NCI-H2196 treated with DMSO at 0.1 percent for 48 hours (cell line): ENCODE data around the gene OR6A2.
A peak's percentile ranks its signal among the peaks of the same experiment; 100 is the strongest.

Experiments used
- DNase-seq: peaks from one replicate; lab custom pipeline; 2025; ENCODE audit not compliant: unreplicated experiment; lab: John Stamatoyannopoulos, UW

Gene OR6A2

GRCh38 chr11:6757373-6757967 lies 42.0 kb downstream of the OR6A2 start:
- peak; percentile 5 for DNase-seq

DNA sequence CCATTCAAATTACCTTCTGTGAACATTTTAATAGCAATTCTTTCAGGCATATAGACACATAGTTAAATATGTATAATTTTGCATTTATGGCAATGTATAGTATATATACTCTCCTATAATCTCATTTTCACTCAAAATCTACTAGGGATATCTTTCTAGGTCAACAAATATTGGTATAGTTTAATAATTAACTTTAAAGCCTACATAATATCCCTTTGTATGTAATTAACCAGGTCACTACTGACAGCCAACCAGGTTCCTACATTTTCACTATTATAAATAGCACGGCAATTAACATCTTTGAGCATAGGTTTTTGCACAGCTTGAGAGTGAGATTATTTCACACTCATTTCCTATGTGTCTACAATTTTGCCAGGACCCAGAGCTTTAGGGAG lies 43.5 kb downstream of the OR6A2 start:
- DNase-seq, result no peak

DNA sequence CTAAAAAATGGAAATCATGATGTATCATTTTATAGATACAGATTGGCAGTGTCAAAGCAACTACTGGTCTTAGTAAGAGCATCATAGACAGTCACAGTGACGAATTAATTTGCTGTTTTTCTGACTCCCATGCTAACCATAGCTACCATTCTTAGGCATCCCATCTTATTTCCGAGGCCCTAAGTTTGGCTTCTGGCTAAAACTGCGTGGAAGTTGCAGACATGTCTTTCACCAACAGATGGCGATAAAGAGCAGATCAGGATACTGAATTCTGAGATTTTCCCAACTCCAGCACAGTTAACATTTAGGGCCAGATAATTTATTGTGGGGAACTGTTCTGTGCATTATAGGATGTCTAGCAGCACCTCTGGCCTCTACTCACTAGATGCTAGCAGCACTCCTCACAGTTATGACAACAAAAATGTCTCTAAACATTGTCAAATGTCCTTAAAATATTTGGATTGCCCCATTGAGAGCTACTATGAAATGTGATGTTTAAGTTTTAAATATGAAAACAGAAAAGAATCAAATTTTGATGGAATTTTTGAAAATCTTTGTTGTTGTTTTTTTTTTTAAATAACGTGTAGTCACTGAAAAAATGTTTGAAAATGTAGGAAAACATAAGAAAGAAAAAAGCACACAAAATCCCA lies 44.1 kb downstream of the OR6A2 start:
- no peak for DNase-seq

DNA sequence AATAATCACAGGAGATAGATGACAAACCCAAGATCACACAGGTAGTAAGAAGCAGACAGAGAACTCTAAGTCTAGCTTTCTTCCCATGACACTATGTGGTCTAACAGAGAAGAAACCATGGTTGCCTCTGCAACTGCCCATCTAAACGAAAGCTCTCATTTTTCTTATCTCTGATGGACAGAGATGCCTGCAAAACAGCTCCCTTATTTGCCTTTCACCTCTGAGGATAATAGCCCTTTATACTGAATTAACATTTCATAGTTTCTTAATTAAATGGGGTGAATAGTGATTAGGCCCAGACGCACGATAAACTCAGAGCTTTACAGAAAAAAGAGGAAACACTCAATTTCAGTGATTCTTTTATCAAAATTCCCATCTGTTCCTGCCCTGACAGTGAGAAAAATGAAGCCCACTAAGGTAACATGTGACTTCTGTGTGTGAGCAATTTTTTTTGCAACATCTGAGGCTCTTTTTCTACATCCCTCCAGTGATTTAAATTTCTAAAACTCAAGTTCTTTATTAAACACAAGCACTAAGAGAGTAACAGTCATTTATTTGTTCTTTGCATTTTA lies 52.3 kb downstream of the OR6A2 start:
- no peak for DNase-seq

GRCh38 chr11:6746626-6747025 lies 52.9 kb downstream of the OR6A2 start:
- no peak for DNase-seq

GRCh38 chr11:6746086-6746618 lies 53.3 kb downstream of the OR6A2 start:
- no peak for DNase-seq

DNA sequence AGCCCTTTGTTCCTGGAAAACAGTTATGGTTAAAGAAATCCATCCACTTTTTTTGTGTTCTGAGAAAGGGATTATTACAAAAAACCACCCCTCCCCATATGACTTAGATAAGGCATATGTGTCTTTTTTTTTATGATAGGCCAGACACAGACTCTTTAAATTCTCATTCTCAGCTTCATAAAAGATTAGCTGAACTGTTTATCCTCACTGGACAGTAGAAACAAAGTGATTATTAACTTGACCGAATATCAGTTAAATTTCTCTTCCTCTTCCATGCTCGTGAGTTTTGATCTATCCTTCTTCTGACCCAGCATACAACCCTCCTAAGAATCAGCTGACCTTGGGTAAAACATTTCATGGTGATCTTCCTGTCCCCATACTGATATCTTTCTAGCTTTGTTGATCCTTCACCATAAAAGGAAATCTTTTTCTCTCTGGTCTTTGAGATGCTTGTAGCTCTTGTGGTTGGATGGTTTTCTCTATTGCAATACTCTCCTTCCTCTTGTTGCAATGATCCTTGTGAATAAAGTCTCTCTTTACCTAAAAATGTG lies 53.9 kb downstream of the OR6A2 start:
- no peak for DNase-seq

GRCh38 chr11:6745018-6745417 lies 54.5 kb downstream of the OR6A2 start:
- no peak for DNase-seq

DNA sequence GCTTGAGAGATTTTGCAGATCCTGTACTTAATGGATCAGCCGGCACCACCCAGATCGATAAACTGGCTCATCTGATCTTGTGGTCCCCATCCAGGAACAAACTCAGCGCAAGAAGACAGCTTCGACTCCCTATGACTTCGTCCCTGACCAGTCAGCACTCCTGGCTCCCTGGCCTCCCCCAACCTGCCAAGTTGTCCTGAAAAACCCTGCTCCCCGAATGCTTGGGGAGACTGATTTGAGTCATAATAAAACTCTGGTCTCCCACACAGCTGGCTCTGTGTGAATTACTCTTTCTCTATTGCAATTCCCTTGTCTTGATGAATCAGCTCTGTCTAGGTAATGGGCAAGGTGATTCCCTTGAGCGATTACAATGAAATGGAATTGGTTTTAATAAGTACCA lies 57.2 kb downstream of the OR6A2 start:
- DNase-seq, result no peak
